Inflammatory macrophage treated with lipopolysaccharide for 1 hour (primary cell): ENCODE measurements around the gene TRIM49D1.
"Not testable (repeated sequence)": the region's sequence is repeated elsewhere in the genome, so short reads cannot be mapped to it uniquely, and the experiment has no call there.

Experiments
- DNase-seq, 2 donors: peaks; one replicate each; pipeline ENCODE4 v3.0.0-alpha.2; 2020 to 2022

TRIM49D1 gene, protein sequence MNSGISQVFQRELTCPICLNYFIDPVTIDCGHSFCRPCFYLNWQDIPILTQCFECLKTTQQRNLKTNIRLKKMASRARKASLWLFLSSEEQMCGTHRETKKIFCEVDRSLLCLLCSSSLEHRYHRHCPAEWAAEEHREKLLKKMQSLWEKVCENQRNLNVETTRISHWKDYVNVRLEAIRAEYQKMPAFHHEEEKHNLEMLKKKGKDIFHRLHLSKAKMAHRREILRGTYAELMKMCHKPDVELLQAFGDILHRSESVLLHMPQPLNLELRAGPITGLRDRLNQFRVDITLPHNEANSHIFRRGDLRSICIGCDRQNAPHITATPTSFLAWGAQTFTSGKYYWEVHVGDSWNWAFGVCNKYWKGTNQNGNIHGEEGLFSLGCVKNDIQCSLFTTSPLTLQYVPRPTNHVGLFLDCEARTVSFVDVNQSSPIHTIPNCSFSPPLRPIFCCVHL

DNA sequence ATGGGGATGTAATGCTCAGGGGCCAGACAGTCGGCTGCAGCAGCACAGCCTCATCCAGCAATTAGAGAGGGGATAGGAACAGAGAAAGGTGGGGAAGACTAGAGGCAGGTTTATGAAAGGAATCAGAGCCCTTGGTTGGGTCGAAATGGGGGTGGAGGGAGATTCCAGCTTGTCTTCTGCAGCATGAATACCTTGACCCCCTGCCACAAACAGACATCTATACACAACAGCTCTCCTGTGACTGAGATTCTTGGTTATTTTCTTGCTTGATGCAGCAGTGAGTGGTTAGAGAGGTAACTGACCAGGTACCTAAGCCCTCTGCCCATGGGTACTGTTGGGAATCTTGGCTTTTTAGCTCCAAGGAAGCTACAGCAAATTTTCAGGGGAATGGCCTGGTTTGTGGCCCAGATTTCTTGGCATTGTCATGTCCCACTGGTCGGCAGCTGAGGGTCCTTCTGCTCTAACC lies at the start of gene TRIM49D1:
Gene TRIM49D1 (minus strand): TSS at position 51 of the 466 bp plus-strand sequence. CDS start 4,535 bp downstream, outside the sequence.
- no peak for DNase-seq

DNA sequence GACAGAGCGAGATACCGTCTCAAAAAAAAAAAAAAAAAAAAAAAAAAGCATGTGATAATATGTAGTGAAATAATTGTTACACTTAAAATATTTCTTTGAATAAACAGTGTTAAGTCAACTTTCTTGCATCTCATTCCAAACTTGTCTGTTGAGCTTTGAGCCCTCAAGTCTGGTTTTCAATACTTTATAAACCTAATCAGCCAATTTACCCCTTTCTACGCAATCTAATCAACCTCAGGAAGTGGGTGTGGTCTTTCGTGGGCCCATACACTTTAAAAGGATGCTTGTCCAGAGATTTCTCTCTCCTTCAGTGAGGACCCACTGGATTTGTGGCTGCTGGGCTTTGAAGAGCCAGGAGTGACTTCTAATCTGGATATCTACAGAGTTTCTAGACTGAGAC lies 43.7 kb upstream of the TRIM49D1 start, which contains the start of gene TRIM64:
Gene TRIM64 (plus strand): TSS at position 301 of the 400 bp plus-strand sequence. CDS start 2,467 bp downstream, outside the sequence.
- not testable (repeated sequence) for DNase-seq

DNA sequence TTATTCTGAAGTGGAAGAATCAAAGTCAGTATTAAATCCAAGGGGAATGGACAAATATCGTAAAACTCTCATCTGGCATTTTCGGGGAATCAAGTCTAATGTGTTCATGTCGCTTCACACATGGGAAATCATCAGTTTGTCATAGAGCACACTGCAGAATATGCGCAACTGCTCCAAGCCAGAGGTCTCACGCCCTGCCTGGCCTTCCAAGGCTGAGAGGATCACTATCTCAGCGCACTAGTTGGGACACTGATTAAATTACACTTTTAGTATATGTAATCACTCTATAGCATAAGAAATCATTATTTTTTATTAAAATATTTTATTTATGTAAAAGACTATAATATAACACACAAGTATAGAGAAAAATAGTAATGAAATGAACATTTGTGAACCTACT lies 38.8 kb upstream of the TRIM49D1 start:
- DNase-seq = not testable (repeated sequence)

DNA sequence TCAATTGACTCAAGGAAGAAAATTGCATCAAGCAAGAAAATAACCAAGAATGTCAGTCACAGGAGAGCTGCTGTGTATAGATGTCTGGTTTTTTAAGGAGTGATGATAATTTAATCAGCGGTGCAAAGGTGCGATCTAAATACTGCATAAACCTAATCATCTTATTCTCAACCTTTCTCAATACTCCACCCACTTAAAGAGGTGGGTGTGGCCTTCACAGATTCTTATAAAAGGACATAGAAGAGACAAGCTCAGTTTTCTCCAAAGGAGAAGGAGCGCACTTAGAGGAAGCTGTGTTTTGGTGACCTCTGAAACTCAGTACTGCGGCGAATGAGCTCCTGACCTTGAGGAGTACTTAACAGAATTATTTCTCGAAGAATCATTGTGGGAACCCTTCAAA lies 1.7 kb upstream of the TRIM49D1 start, which contains the start of gene TRIM49D2:
Gene TRIM49D2 (plus strand): TSS at position 301 of the 400 bp plus-strand sequence. CDS start 2,698 bp downstream, outside the sequence.
- not testable (repeated sequence) for DNase-seq

DNA sequence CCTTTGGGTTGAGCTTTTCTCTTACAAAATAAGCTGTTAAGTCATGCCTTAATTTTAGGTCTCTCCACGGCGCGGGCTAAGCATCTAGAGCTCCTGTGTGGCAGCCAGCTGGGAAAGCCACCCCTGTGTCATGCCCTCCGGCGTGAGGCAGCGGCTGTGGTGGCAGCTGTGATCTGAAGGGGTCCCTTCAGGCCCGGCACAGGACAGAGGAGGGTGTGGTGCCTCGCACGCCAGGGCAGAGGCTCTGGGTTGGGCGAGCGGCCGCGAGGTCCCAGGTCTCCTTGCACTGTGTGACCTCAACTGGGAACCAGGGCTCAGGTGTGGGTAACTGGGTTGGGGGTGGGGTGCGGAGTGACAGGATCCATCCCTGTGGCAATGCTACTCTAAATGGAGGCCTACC lies 21.2 kb downstream of the TRIM49D1 start:
- DNase-seq = not testable (repeated sequence)

DNA sequence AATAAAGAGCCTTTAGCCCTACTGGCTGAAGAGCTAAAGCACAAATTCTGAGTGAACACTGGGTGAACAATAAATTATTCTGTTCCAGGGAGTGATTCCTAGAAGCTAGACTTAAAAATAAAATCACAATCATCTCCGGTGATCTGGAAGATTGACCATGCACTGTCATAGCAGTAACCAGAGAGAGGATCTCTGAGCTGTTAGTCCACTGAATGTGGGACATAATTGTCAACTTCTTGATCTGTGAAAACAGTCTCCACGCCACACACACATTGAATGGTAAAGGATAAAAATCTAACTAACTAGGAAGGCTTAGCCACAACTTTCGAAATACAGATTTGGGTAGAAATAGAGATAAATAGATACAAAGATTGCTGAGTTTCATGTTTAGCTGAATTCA lies 28.8 kb downstream of the TRIM49D1 start:
- not testable (repeated sequence) for DNase-seq

DNA sequence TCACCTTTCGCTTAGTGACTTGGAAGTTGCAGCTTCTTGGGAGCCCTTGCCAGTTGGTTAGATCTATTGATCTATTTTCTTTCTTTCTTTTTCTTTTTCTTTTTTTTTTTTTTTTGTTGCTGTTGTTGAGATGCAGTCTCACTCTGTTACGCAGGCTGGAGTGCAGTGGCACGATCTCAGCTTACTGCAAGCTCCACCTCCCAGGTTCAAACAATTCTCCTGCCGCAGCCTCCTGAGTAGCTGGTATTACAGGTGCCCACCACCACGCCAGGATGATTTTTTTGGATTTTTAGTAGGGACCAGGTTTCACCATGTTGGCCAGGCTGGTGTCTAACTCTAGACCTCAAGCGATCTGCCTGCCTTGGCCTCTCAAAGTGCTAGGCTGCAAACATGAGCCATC lies 44.5 kb downstream of the TRIM49D1 start:
- not testable (repeated sequence) for DNase-seq

DNA sequence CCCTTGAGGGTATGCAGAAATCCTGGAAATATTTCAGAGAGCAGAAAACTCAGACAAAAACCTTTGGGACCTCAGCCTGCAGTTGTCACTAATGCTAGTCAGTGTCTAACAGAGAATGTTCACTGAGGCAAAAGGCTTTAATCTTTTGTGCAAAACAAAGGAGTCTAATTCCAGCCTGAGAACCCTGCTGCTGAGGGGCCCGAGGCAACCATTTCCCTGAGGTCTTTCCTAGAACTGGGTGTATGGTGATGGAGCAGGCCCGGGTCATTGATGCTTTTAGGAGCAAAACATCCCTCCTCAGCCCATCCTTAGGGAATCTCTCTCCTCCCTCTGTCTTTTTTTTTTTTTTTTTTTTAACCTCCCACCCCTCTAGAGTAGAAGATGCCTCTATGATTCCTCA lies 49.5 kb downstream of the TRIM49D1 start:
- DNase-seq = not testable (repeated sequence)

DNA sequence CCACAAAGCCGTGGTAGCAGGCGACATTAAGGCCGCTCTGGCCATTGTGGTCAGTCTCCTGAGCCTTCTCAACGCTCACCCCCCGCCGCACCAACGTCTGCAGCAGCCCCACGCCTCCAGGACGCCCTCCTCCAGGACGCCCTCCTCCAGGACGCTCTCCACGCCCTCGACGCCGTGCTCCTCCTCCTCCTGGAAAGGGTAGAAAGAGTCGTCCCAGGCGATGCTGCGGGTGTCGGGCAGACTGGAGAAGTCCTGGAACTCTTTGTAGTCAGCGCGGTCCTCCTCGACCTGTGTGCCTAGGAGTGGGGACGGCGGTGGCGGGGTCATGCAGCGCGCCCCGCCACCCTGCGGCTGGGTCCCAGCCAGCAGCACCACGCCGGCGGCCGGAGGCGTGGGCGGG lies 56.8 kb downstream of the TRIM49D1 start:
- not testable (repeated sequence) for DNase-seq

DNA sequence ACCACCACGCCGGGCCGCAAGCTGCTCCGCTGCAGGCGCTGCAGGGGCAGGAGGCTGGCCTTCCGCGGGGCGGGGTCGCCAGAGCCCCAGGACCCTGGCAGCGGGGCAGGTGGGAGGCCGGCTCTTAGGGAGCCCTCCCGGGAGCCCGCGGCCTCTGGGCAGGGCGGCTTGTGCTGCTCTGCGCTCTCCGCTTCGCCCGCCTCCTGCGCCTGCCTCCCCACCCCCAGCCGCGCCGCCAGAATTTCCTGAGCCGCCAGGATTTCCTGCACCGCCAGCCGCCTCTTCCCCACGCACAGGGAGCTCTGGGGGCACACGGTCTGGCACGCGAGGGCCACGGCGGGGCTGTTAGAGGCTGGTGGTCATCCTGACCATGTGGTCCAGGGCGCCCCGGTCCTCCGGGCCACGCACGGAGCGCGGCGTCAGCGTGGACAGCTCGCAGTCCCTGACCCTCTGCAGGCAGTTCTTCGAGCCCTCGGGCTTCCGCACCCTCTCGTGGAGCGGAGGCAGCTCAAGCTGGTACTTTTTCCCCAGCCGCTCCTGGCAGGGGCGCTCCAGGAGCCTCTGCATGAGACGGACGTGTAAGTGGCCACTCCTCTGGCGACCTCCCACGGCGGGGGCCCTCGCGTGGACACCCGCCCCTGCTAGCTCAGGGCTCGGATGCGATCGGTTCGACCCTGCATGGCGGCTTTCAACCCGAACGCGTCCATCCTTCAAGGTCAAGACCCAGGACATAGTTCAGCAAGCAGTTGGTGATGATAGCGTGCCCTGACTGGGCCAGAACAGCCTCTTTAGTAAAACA lies 57.9 kb downstream of the TRIM49D1 start:
- not testable (repeated sequence) for DNase-seq
